Psoas muscle (tissue), 8 donors: ENCODE results near the gene GPATCH2. TPM values are rescaled to one million over a fixed set of nuclear protein-coding genes. Genes with fewer than 3 reads are reported as not detected.

Experiments
- ATAC-seq, 4 donors: fragments of 200-7000 bp; cut with Tn5 transposase; one replicate each; pipeline ENCODE4 v1.9.1; 2020; ENCODE audit warnings: moderate library complexity in 3 of 4, mild to moderate bottlenecking in 2 of 4
- DNase-seq, 2 donors: peaks; one replicate each; pipeline ENCODE4 v3.0.0-alpha.2; 2020
- H3K27ac ChIP-seq: fragments of 200-600 bp; one replicate; pipeline ENCODE4 v1.8.0; 2022
- H3K27me3 ChIP-seq, 3 donors: fragments of 200-600 bp in 1 of 3; one replicate each; pipeline versions ENCODE4 v1.6.1 to v1.8.0; 2013 to 2022; ENCODE audit warnings: low read length in 2 of 3, mild to moderate bottlenecking in 2 of 3, moderate library complexity in 1 of 3; ENCODE audit not compliant: insufficient read depth in 3 of 3
- H3K36me3 ChIP-seq, 2 donors: fragments of 200-600 bp in 1 of 2; one replicate each; pipeline versions ENCODE4 v1.6.1 to v1.8.0; 2013 to 2022; ENCODE audit warnings: low read depth in 1 of 2, mild to moderate bottlenecking in 1 of 2, moderate library complexity in 1 of 2; ENCODE audit not compliant: insufficient read depth in 1 of 2
- H3K4me1 ChIP-seq: fragments of 200-600 bp; one replicate; pipeline ENCODE4 v1.8.0; 2022
- H3K4me3 ChIP-seq: fragments of 200-600 bp; one replicate; pipeline ENCODE4 v1.8.0; 2022; ENCODE audit warnings: mild to moderate bottlenecking
- H3K9me3 ChIP-seq: fragments of 200-600 bp; one replicate; pipeline ENCODE4 v1.8.0; 2022
- WGBS, 3 donors: extraction: QIAGEN DNeasy Blood & Tissue Kit; methylation state at CpG; one replicate each; pipeline versions ENCODE4 v1.1.6 to v1.1.7; 2013; 5-methylcytosine and 5-hydroxymethylcytosine counted together
- intact Hi-C, 2 donors: fragments of 100-400 bp; cut with DNase I; formaldehyde crosslinking; loops; one replicate each; pipeline versions ENCODE4 v1.11.0 to v1.14.2; 2022
- polyA plus RNA-seq, 3 donors: library from polyadenylated mRNA; stranded (reverse); fragments of 200-250 nt; gene quantifications; one replicate each; pipeline ENCODE4 v1.2.3, GENCODE V29; 2013
- total RNA-seq, 4 donors: library from RNA; stranded (reverse); fragmentation: NEBNext Ultra II Directional in 2 of 4; extraction: Animal tissue kit (Norgen Biotek cat#: 25700) in 2 of 4; gene quantifications; one replicate each; pipeline versions ENCODE4 v1.2.1 to v1.2.4, GENCODE V29; 2021 to 2023
- TF ChIP-seq, protein P1 (sequence below): fragments of 200-600 bp; IDR thresholded peaks from one replicate; pipeline ENCODE4 v1.8.0; 2022; ENCODE audit warnings: antibody characterized with exemption
- donor health status: healthy with polysubstance abuse.
- donor health status: DM: no; HTN: no; CAD: no; lungs with moderate emphysema.
- donor health status: Bipolar disorder and iron deficiency.
- donor health status: healthy.
- donor health status: DM: yes; HTN: yes; CAD: no.
- donor health status: DM: no; HTN: no; CAD: no.
- donor health status: DM: no; HTN: no; CAD: no.
- donor health status: DM: yes; HTN: yes; CAD: no.

Gene GPATCH2
- total and polyA plus RNA-seq, 7 donors = 2.4 to 6.1 (median 3.7) TPM

DNA sequence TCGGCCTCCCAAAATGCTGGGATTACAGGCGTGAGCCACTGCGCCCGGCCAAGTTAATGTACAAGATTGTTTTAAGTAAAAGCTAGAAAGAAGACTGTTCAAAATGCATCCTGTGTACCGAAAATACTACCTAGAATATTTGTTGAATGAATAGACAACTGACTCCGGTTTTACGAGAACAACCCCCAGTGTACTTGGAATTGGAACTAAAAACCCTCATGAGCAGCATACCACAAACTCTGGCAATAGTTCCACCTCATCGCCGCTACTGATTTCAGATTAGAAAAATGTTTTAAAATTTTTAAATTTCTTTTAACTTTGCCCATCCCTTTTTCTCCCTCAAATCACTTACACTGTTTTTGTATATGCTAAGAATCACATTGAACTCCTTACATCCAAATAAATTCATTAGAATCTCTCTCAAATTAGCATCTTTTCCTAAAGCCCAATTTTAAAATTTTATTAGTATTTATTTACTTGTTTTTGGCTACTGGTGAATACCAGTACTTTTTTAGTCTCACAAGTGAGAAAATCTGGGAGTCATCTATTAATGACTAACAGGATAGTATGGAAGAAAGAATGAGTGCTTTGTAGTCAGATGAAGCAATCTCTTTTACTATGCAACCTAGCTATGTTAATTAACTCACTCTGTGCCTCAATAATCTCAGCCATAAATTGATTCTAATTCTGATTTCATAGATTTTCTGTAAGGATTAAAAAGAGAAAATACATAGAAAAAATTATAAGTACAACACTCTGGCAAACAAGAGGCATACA is 95.1 kb downstream of the GPATCH2 start:
- intact Hi-C loops = loop anchor here in 1 of 2 donors (2.0 kb wide), 1 partner anchor 27 kb away; no protein-coding TSS in a partner anchor
- 97 to 99% (median 98%) methylated on average over 9 of the region's 9 CpGs for whole genome bisulfite sequencing, 3 donors

DNA sequence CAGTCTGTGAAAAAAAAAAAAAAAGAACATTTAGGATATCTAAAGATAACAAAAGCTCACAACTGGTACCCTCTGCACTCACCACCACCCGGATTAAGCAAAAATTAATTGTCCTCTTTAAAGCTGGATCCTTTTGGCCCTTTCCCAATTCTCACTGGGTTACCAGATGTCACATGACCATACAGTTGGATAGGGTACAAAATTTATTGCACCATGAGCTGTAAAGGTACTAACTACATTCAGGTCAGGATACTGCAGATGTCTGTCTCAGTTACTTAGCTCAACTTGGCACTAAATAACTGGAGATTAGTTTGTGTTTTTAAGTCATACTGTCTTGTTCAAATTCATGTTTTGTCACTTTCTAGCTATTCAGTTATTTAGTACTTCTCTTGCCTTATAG is 96.3 kb downstream of the GPATCH2 start:
- DNase-seq (no peak), ATAC-seq (no peak)
- H3K27ac ChIP-seq = no peak overlapping the region
- H3K4me3 ChIP-seq = no peak overlapping the region
- H3K36me3 ChIP-seq = no peaks in the 10 kb centered on the region
- 83 to 87% (median 84%) methylated on average over 1 of the region's 1 CpG for WGBS, 3 donors
- TF ChIP-seq, protein P1, sequence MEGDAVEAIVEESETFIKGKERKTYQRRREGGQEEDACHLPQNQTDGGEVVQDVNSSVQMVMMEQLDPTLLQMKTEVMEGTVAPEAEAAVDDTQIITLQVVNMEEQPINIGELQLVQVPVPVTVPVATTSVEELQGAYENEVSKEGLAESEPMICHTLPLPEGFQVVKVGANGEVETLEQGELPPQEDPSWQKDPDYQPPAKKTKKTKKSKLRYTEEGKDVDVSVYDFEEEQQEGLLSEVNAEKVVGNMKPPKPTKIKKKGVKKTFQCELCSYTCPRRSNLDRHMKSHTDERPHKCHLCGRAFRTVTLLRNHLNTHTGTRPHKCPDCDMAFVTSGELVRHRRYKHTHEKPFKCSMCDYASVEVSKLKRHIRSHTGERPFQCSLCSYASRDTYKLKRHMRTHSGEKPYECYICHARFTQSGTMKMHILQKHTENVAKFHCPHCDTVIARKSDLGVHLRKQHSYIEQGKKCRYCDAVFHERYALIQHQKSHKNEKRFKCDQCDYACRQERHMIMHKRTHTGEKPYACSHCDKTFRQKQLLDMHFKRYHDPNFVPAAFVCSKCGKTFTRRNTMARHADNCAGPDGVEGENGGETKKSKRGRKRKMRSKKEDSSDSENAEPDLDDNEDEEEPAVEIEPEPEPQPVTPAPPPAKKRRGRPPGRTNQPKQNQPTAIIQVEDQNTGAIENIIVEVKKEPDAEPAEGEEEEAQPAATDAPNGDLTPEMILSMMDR = no peak
- no peaks in the 10 kb centered on the region for H3K4me1 ChIP-seq
- no peaks in the 10 kb centered on the region for H3K27me3 ChIP-seq
- no peaks in the 10 kb centered on the region for H3K9me3 ChIP-seq
- intact Hi-C loops = loop anchor here in 1 of 2 donors (2.0 kb wide), 1 partner anchor 26 kb away; no protein-coding TSS in a partner anchor

More for the DNA sequence above, 95.1 kb downstream of the GPATCH2 start:
- H3K27me3 ChIP-seq = no peaks in the 10 kb centered on the region
- no peak overlapping the region for H3K4me3 ChIP-seq
- no peak for ATAC-seq
- no peaks in the 10 kb centered on the region for H3K36me3 ChIP-seq
- H3K4me1 ChIP-seq = no peaks in the 10 kb centered on the region
- TF ChIP-seq, protein P1 = no peak
- no peak overlapping the region for H3K27ac ChIP-seq
- DNase-seq = peak in 1 of 2 donors; percentile 13
- no peaks in the 10 kb centered on the region for H3K9me3 ChIP-seq

GRCh38 chr1:217528271-217528670 is 102.6 kb downstream of the GPATCH2 start:
- H3K27ac ChIP-seq = no peak overlapping the region
- 88 to 93% (median 91%) methylated on average over 3 of the region's 3 CpGs for WGBS, 3 donors
- H3K36me3 ChIP-seq = no peaks in the 10 kb centered on the region
- intact Hi-C loops = no loop called here
- H3K4me3 ChIP-seq = no peak overlapping the region
- ATAC-seq (no peak), DNase-seq (no peak)
- H3K9me3 ChIP-seq = no peaks in the 10 kb centered on the region
- TF ChIP-seq, protein P1 = no peak
- no peaks in the 10 kb centered on the region for H3K4me1 ChIP-seq
- no peaks in the 10 kb centered on the region for H3K27me3 ChIP-seq

GRCh38 chr1:217527151-217527550 is 103.7 kb downstream of the GPATCH2 start:
- H3K27ac ChIP-seq = no peak overlapping the region
- no peaks in the 10 kb centered on the region for H3K9me3 ChIP-seq
- TF ChIP-seq, protein P1 = no peak
- no peaks in the 10 kb centered on the region for H3K27me3 ChIP-seq
- intact Hi-C loops = no loop called here
- H3K4me3 ChIP-seq = no peak overlapping the region
- 95 to 100% (median 98%) methylated on average over 2 of the region's 2 CpGs for WGBS, 3 donors
- no peaks in the 10 kb centered on the region for H3K4me1 ChIP-seq
- DNase-seq (no peak), ATAC-seq (no peak)
- no peaks in the 10 kb centered on the region for H3K36me3 ChIP-seq
